Subcutaneous adipose tissue (tissue), 4 donors: Measurements from ENCODE around the gene GREB1L. TPM values are rescaled to one million over a fixed set of nuclear protein-coding genes. Genes with fewer than 3 reads are reported as not detected.

Experiments used
- total RNA-seq, 4 donors: library from RNA; depleted of rRNA; stranded (reverse); fragments of >200 nt; gene quantifications; one replicate each; pipeline ENCODE4 v1.1.0, GENCODE V29; 2016
- TF ChIP-seq, protein P1 (sequence below): fragments of 450-650 bp; IDR thresholded peaks from one replicate; pipeline ENCODE4 v1.5.1; 2016; ENCODE audit warnings: low read depth, mild to moderate bottlenecking, control low read depth, antibody characterized with exemption, moderate library complexity

The GREB1L gene
- total RNA-seq = 10 to 100 TPM; 10.0 to 39.7 (median 26.0) TPM

DNA sequence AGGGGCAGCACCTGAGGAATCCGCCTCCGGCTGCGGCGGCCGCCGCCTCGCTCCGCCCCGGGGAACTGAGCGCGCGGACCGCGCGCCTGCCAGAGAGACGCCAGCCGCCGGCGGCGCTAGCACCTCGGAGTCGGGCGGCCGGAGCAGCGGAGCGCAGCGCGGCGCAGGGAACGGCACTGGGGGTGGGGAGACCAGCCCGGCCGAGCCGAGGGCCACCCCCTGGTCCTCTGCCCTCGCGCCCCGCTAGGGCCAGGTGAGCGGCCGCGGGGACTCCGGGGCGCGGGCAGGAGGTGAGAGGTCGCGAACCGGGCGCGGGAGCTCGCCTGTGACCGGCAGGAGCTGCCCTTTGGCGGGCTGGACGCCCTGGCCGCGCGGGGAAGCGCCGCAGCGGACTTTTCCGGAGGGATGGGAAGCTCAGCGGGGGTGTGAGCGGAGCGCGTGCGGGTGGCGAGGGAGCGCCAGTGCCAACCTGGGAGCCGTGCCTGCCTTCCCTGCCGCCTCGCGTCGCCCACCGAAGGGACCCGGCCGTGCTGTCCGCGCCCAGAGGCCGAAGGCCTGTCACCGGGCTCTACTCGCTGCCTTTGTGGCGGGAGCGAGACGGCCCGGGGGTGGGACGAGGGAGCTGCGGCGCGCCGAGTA, at the start of gene GREB1L:
Gene GREB1L, plus strand, starts transcription at position 92 of the 639 bp plus-strand sequence. CDS start 141,287 bp downstream, outside the sequence.
- TF ChIP-seq, protein P1, sequence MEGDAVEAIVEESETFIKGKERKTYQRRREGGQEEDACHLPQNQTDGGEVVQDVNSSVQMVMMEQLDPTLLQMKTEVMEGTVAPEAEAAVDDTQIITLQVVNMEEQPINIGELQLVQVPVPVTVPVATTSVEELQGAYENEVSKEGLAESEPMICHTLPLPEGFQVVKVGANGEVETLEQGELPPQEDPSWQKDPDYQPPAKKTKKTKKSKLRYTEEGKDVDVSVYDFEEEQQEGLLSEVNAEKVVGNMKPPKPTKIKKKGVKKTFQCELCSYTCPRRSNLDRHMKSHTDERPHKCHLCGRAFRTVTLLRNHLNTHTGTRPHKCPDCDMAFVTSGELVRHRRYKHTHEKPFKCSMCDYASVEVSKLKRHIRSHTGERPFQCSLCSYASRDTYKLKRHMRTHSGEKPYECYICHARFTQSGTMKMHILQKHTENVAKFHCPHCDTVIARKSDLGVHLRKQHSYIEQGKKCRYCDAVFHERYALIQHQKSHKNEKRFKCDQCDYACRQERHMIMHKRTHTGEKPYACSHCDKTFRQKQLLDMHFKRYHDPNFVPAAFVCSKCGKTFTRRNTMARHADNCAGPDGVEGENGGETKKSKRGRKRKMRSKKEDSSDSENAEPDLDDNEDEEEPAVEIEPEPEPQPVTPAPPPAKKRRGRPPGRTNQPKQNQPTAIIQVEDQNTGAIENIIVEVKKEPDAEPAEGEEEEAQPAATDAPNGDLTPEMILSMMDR = no peak

DNA sequence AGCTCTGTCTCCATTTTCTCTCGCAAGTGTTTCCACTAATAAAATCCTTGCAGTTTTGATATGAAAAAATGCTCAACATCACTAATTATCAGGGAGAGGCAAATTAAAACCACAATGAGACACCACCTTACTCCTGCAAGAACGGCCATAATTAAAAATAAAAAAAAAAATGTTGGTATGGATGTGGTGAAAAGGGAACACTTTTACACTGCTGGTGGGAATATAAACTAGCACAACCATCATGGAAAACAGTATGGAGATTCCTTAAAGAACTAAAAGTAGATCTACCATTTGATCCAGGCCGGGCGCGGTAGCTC, 49.8 kb upstream of the GREB1L start:
- TF ChIP-seq, protein P1 = no peak

DNA sequence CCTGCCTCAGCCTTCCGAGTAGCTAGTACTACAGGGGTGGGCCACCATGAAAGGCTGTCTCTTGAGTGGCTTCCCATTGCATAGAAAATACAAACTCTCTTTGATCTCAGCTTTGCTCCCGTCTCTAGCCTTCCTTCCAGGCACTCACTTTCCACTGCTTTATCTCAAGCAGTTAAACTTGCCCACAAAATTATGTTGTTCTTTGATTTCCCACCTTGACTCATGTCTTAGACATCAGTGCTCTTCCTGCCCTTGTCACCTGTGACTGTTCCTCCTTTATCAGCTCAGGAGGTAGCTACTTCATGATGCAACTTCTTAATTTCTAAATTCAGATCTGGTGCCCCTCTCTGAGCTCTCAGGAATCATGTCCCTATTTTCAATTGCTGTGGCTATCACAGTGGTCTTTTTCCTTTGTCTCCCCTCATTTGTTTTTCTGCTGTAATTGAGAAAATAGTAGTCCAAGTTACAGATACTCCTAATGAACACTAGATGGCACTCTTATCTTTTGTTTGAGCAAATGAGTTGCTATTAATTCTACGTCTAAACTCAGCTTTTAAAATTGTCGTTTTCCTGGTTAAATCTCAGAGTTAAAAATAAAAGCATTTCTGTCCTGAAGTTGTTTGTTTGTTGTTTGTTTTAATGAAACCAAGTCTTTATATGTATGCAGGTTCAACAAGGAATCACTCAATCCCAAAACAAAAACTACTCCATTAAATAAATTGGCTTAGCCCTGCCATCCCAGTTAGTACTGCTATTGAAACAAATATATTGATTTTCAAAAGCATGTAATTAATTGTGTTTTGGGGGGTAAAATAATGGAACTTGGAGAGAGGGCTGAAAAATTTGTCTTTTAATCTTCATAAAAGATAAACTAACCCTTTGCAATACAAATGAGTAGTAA, 46.9 kb upstream of the GREB1L start:
- TF ChIP-seq, protein P1 = no peak

DNA sequence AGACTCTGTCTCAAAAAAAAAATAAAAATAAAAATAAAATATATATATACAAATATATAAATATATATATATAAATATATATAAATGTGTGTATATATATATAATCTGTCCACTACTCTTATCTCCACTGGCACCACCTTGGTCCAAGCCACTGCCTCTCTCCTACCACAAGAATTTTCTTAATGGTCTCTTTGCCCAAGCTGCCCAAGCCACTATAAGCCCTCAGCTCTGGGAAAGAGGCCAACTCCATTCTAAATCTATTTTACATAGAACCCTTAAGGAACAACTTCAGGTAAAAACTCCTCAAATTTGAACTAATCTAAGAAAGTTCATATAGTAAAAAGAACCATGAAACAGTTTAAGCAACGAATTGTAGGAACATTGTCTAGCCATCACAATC, 45.6 kb upstream of the GREB1L start:
- TF ChIP-seq, protein P1 = no peak

DNA sequence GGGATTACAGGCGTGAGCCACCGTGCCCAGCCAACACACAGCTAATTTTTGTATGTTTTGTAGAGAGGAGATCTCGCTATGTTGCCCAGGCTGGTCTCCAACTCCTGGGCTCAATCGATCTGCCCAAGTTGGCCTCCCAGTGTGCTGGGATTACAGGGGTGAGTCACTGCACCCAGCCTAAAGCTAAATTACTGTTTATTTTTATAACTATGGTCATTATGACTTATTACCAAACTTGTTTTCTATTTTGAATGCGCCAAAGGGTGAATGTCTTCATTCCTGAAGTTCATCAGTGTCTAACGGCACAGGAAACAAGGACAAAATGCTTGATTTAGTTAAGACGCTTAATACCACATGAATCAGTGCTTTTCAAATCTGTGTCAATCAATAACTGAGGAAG, 38.9 kb upstream of the GREB1L start:
- TF ChIP-seq, protein P1 = no peak

DNA sequence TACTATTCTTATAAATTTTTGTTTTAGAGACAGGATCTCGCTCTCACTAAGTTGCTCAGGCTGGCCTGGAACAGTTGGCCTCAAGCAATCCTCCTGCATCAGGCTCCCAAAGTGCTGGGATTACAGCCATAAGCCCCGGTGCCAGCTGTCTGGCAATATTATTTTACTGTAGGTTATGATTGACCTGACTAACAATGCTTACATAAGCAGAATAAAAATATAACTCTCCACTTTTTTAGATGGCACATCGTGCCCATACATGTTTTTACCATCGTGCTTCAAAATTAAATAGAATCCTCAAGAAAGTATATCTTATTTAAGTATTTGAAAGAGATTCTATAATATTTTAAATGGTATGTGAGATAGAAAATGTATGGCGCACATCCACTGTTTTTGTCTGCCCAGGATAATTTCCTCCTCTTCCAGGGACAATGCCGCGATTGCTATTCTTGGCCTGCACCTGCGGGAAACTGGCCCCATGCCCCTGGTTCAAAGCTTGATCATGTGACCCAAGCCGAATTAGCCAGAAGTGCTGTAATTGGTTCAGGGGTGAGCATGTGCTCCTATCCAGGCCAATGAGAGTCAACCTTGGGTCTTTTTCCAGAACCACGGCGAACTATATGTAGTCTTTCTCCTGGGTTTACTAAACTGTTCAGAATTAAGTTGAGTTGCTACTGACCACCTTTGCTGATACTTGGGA, 38.3 kb upstream of the GREB1L start:
- TF ChIP-seq, protein P1 = no peak

DNA sequence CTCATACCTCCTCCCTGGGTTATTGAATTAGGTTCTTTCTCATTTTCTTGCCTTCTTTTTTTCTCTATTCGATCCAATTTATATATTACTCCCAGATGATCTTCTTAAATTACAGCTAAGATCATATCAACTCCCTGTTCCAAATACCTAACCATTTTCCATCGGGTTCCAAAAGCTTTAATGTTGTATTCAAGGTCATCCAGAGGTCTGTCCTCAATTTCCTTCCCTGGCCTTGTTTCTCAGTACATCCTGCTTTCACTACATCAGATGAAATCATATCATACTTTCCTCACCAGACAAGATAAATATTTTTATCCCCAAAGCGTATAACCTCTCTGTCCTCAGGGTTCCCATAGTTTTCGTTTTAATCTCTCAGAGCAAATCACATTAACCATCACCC, 36.3 kb upstream of the GREB1L start:
- TF ChIP-seq, protein P1 = no peak
